ENCODE data around the gene HEXA. TPM values are rescaled to one million over a fixed set of nuclear protein-coding genes. Genes with fewer than 3 reads are reported as not detected.
A peak's percentile ranks its signal among the peaks of the same experiment; 100 is the strongest.

The HEXA gene
- total RNA-seq, 1 experiment from 2014 or later = 49.7 TPM

DNA sequence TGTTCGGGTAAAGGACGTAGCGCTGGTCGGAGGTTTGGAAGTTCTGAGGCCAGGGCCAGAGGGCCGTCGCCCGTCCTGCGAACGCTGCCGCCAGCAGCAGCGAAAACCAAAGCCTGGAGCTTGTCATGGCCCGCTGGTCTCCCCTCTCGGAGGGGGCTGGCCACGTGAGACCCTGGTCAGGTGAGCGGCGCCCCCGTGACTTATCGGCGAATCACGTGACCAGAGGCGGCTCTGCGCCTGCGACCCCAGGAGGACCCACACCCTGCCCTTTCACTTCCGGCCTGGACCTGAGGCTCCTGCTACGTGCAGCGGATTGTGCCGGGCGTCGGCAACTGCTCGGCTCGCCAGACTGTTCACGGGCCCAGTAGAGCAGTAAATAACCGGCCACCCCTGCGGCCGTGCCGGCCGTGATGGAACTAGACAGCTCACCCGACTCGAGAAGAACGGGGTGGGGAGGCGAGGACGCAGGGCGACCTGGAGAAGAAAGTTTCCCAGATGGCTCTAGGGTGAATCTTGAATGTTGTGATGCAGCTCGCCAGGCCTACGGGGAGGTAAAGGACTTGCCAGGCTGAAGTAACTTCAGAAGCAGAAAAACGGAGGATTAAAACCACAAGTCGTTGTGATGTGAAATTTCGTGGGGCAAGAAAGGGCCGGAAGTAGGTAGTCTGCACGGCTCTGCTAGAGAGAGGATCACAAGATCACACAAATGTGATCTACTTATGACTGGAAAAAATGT lies at the start of gene HEXA (continued):
- TF ChIP-seq, protein P1, sequence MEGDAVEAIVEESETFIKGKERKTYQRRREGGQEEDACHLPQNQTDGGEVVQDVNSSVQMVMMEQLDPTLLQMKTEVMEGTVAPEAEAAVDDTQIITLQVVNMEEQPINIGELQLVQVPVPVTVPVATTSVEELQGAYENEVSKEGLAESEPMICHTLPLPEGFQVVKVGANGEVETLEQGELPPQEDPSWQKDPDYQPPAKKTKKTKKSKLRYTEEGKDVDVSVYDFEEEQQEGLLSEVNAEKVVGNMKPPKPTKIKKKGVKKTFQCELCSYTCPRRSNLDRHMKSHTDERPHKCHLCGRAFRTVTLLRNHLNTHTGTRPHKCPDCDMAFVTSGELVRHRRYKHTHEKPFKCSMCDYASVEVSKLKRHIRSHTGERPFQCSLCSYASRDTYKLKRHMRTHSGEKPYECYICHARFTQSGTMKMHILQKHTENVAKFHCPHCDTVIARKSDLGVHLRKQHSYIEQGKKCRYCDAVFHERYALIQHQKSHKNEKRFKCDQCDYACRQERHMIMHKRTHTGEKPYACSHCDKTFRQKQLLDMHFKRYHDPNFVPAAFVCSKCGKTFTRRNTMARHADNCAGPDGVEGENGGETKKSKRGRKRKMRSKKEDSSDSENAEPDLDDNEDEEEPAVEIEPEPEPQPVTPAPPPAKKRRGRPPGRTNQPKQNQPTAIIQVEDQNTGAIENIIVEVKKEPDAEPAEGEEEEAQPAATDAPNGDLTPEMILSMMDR (IDR thresholded peaks at IDR 0.05) = no peak
- no peak for TF ChIP-seq FOXJ3 (CRISPR knock-in tag; IDR thresholded peaks at IDR 0.05; ENCODE audit: borderline replicate concordance)
- TF ChIP-seq GRHL2 (CRISPR knock-in tag; IDR thresholded peaks at IDR 0.05; ENCODE audit: insufficient replicate concordance, severe bottlenecking) = no peak
- no peak for TF ChIP-seq NR1H2 (CRISPR knock-in tag; IDR thresholded peaks at IDR 0.05)
- TF ChIP-seq, protein P2, sequence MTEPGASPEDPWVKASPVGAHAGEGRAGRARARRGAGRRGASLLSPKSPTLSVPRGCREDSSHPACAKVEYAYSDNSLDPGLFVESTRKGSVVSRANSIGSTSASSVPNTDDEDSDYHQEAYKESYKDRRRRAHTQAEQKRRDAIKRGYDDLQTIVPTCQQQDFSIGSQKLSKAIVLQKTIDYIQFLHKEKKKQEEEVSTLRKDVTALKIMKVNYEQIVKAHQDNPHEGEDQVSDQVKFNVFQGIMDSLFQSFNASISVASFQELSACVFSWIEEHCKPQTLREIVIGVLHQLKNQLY (CRISPR knock-in tag; IDR thresholded peaks at IDR 0.05) = no peak
- peak; percentile 94 for TF ChIP-seq MAX (CRISPR knock-in tag; IDR thresholded peaks at IDR 0.05)
- peak; percentile 90 for TF ChIP-seq PRDM15 (CRISPR knock-in tag; IDR thresholded peaks at IDR 0.05)
- no peak for TF ChIP-seq AR (CRISPR knock-in tag; IDR thresholded peaks at IDR 0.05)
- TF ChIP-seq ZNF425 (CRISPR knock-in tag; conservative IDR thresholded peaks at IDR 0.05) = no peak
- no peak for TF ChIP-seq RORB (CRISPR knock-in tag; IDR thresholded peaks at IDR 0.05)
- no peak for TF ChIP-seq ZNF532 (CRISPR knock-in tag; IDR thresholded peaks at IDR 0.05; ENCODE audit: borderline replicate concordance)
- TF ChIP-seq, protein P3, sequence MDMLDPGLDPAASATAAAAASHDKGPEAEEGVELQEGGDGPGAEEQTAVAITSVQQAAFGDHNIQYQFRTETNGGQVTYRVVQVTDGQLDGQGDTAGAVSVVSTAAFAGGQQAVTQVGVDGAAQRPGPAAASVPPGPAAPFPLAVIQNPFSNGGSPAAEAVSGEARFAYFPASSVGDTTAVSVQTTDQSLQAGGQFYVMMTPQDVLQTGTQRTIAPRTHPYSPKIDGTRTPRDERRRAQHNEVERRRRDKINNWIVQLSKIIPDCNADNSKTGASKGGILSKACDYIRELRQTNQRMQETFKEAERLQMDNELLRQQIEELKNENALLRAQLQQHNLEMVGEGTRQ (CRISPR knock-in tag; IDR thresholded peaks at IDR 0.05) = peak; percentile 100
- TF ChIP-seq NR3C1 (CRISPR knock-in tag; conservative IDR thresholded peaks at IDR 0.05; ENCODE audit: low read depth) = no peak
- TF ChIP-seq TEAD4 (CRISPR knock-in tag; IDR thresholded peaks at IDR 0.05) = no peak
- TF ChIP-seq ELF4 (CRISPR knock-in tag; IDR thresholded peaks at IDR 0.05; ENCODE audit: low read depth) = no peak
- no peak; the same call in 1 of the 2 replicates for TF ChIP-seq TCF7 (CRISPR knock-in tag; IDR thresholded peaks at IDR 0.05; ENCODE audit: low read depth)
- TF ChIP-seq ZBTB43 (CRISPR knock-in tag; IDR thresholded peaks at IDR 0.05) = peak; percentile 59
- TF ChIP-seq ZNF423 (CRISPR knock-in tag; IDR thresholded peaks at IDR 0.05) = no peak
- peak; percentile 57; the same call in 1 of the 2 replicates for TF ChIP-seq ZNF232 (CRISPR knock-in tag; IDR thresholded peaks at IDR 0.05)

All from WTC11 (cell line).